Measurements from ENCODE around the gene GLYATL3. TPM values are rescaled to one million over a fixed set of nuclear protein-coding genes. Genes with fewer than 3 reads are reported as not detected.

GLYATL3 gene
- total RNA-seq, 1 donor: not detected

GRCh38 chr6:49570474-49571079, 70.9 kb downstream of the GLYATL3 start:
- H3K36me3 ChIP-seq (ENCODE audit: insufficient read depth, low read length): no peaks in the 10 kb centered on the region
- no peaks in the 10 kb centered on the region for H3K9me3 ChIP-seq (ENCODE audit: low read depth, low read length)
- no peak for DNase-seq (ENCODE audit: insufficient read length, low spot score, missing footprints)
- H3K27me3 ChIP-seq (ENCODE audit: insufficient read depth, low read length): no peaks in the 10 kb centered on the region
- no peak overlapping the region for H2AFZ ChIP-seq (ENCODE audit: low read length)
- no peak for TF ChIP-seq CTCF (IDR thresholded peaks at IDR 0.05; ENCODE audit: extremely low read depth, low read depth, low read length)
- H3K27ac ChIP-seq (ENCODE audit: low read depth, low read length): no peak overlapping the region
- no peak overlapping the region for H3K4me2 ChIP-seq (ENCODE audit: insufficient read depth, low read length)
- H4K20me1 ChIP-seq (ENCODE audit: insufficient read depth, low read length): no peaks in the 10 kb centered on the region
- no peaks in the 10 kb centered on the region for H3K4me1 ChIP-seq (ENCODE audit: insufficient read depth, low read length)
- no peak overlapping the region for H3K4me3 ChIP-seq (ENCODE audit: insufficient read depth, low read length)
- H3K79me2 ChIP-seq (ENCODE audit: insufficient read depth, low read length): no peaks in the 10 kb centered on the region

GRCh38 chr6:49576618-49577017, 76.9 kb downstream of the GLYATL3 start:
- no peaks in the 10 kb centered on the region for H3K27me3 ChIP-seq (ENCODE audit: insufficient read depth, low read length)
- no peak overlapping the region for H3K4me2 ChIP-seq (ENCODE audit: insufficient read depth, low read length)
- no peaks in the 10 kb centered on the region for H3K36me3 ChIP-seq (ENCODE audit: insufficient read depth, low read length)
- H3K4me3 ChIP-seq (ENCODE audit: insufficient read depth, low read length): no peak overlapping the region
- H3K79me2 ChIP-seq (ENCODE audit: insufficient read depth, low read length): no peaks in the 10 kb centered on the region
- no peak overlapping the region for H2AFZ ChIP-seq (ENCODE audit: low read length)
- TF ChIP-seq CTCF (IDR thresholded peaks at IDR 0.05; ENCODE audit: extremely low read depth, low read depth, low read length): no peak
- no peak overlapping the region for H3K27ac ChIP-seq (ENCODE audit: low read depth, low read length)
- H3K4me1 ChIP-seq (ENCODE audit: insufficient read depth, low read length): no peaks in the 10 kb centered on the region
- no peaks in the 10 kb centered on the region for H4K20me1 ChIP-seq (ENCODE audit: insufficient read depth, low read length)
- H3K9me3 ChIP-seq (ENCODE audit: low read depth, low read length): no peaks in the 10 kb centered on the region
- no peak for DNase-seq (ENCODE audit: insufficient read length, low spot score, missing footprints)

Other genes starting within 250 kb of the GLYATL3 start
- gene MMUT, start 36.7 kb upstream of the GLYATL3 start, total RNA-seq: 16.2 and 16.6 TPM in 2 replicates
- gene CENPQ, start 36.6 kb upstream of the GLYATL3 start, total RNA-seq: 4.7 and 5.1 TPM in 2 replicates
- gene C6orf141, start 50.7 kb downstream of the GLYATL3 start, total RNA-seq: not detected in 2 replicates
- gene RHAG, start 136.9 kb downstream of the GLYATL3 start, total RNA-seq: not detected in 2 replicates
- not detected in 2 replicates for gene CRISP2, start 213.6 kb downstream of the GLYATL3 start, total RNA-seq
- not detected in 2 replicates for gene CRISP3, start 244.5 kb downstream of the GLYATL3 start, total RNA-seq